ENCODE measurements around the gene FAM217B. TPM values are rescaled to one million over a fixed set of nuclear protein-coding genes. Genes with fewer than 3 reads are reported as not detected.

FAM217B gene
- total and polyA plus RNA-seq, 2 donors (not counting 3 experiments of a cell fraction or from before 2014, with no cell fraction given) = 2.7 to 8.2 TPM

DNA sequence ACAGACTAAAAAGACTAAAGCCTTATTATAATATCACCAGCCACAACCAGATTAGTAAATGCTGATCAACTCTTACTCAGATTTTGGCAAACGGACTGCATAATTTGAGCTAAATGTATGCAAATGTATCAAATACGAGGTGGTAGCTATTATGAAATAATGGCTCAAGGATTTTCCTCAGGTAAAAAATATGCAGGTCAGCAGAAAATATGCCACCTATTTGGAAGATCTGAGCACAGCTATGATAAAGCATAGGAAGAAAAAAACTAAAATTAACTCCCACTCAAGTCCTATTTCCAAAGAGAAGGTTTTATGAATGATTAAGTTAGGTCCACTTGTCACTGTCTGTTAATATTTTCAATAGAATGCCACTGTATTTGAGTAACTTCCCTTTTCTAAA lies 29.1 kb upstream of the FAM217B start:
- intact Hi-C loops (cut with micrococcal nuclease) (no loop called here), dilution Hi-C loops (cut with MboI; ENCODE audit: extremely low pct_ligation_motif_present, low sequenced_read_pairs) (no loop called here)
- TF ChIP-seq MYC (IDR thresholded peaks at IDR 0.05; ENCODE audit: low read depth, low read length) = no peak
- TF ChIP-seq FOS (IDR thresholded peaks at IDR 0.05; ENCODE audit: borderline replicate concordance, insufficient read depth, low read length) = no peak
- TF ChIP-seq JUN (IDR thresholded peaks at IDR 0.05; ENCODE audit: borderline replicate concordance, insufficient read depth, insufficient read length, low read depth) = no peak
- no peak for TF ChIP-seq POLR2A (IDR thresholded peaks at IDR 0.05; ENCODE audit: low read depth, low read length)
- TF ChIP-seq, protein P1, sequence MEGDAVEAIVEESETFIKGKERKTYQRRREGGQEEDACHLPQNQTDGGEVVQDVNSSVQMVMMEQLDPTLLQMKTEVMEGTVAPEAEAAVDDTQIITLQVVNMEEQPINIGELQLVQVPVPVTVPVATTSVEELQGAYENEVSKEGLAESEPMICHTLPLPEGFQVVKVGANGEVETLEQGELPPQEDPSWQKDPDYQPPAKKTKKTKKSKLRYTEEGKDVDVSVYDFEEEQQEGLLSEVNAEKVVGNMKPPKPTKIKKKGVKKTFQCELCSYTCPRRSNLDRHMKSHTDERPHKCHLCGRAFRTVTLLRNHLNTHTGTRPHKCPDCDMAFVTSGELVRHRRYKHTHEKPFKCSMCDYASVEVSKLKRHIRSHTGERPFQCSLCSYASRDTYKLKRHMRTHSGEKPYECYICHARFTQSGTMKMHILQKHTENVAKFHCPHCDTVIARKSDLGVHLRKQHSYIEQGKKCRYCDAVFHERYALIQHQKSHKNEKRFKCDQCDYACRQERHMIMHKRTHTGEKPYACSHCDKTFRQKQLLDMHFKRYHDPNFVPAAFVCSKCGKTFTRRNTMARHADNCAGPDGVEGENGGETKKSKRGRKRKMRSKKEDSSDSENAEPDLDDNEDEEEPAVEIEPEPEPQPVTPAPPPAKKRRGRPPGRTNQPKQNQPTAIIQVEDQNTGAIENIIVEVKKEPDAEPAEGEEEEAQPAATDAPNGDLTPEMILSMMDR (IDR thresholded peaks at IDR 0.05; ENCODE audit: extremely low read depth in 1 of 2, insufficient read depth in 1 of 2, low read depth in 1 of 2, low read length in 2 of 2) = no peak
- no peaks in the 10 kb centered on the region for H3K36me3 ChIP-seq (ENCODE audit: control insufficient read depth in 2 of 2, extremely low read depth in 1 of 2, insufficient read depth in 2 of 2, low read length in 2 of 2)
- H3K4me2 ChIP-seq (ENCODE audit: insufficient read depth, low read length) = no peak overlapping the region
- no TSS peak for BruUV-seq (replicated peaks)
- peaks cover 0 to 2% of the 10 kb centered on the region in 2 experiments for H3K27me3 ChIP-seq (ENCODE audit: control insufficient read depth in 2 of 2, insufficient read depth in 2 of 2, low read length in 2 of 2)
- no peak overlapping the region for H3K9ac ChIP-seq (replicated peaks; ENCODE audit: extremely low read depth, insufficient read depth, low read length)
- CTCF ChIA-PET = interaction anchor here (1.1 kb wide), 1 partner anchor 23 kb away, joined by 3 read pairs; the partner anchor contains the start of gene SYCP2
- no peaks in the 10 kb centered on the region for H3K4me1 ChIP-seq (ENCODE audit: control insufficient read depth, extremely low read depth, insufficient read depth, low read length)
- H3K9me3 ChIP-seq (replicated peaks; ENCODE audit: control insufficient read depth, insufficient read depth, low read length) = no peaks in the 10 kb centered on the region
- no peak overlapping the region for H3K27ac ChIP-seq (ENCODE audit: insufficient read depth, low read depth, low read length)
- no peak overlapping the region for H2AFZ ChIP-seq (ENCODE audit: low read depth, low read length)
- no peaks in the 10 kb centered on the region for H4K20me1 ChIP-seq (replicated peaks; ENCODE audit: control insufficient read depth, extremely low read depth, insufficient read depth, low read length)
- no peak overlapping the region for H3K4me3 ChIP-seq (replicated peaks in 1 of 3; ENCODE audit: insufficient read depth in 1 of 3, low read depth in 1 of 3, low read length in 3 of 3)
- DNase-seq (ENCODE audit: low read depth, low spot score) (no peak), FAIRE-seq (no peak)
- POLR2A ChIA-PET = no interaction called here
- H3K9me1 ChIP-seq (replicated peaks; ENCODE audit: control insufficient read depth, extremely low read depth, insufficient read depth, low read length) = no peaks in the 10 kb centered on the region
- H3K79me2 ChIP-seq (ENCODE audit: control insufficient read depth, insufficient read depth, low read length) = no peaks in the 10 kb centered on the region

DNA sequence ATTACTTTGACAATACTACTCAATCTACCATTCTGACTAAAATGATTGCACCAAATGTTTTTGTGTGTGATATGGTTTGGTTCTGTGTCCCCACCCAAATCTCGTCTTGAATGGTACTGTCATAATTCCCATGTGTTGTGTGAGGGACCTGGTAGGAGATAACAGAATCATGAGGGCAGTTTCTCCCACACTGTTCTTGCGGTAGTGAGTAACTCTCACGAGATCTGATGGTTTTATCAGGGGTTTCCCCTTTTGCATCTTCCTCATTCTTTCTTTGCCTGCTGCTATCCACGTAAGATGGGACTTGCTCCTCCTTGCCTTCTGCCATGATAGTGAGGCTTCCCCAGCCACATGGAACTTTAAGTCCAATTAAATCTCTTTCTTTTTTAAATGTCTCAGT lies 27.6 kb upstream of the FAM217B start:
- Histone ChIP-seq H3K27me3 (ENCODE audit: control insufficient read depth in 2 of 2, insufficient read depth in 2 of 2, low read length in 2 of 2) (peaks cover 0 to 2% of the 10 kb centered on the region in 2 experiments), H4K20me1 (replicated peaks; ENCODE audit: control insufficient read depth, extremely low read depth, insufficient read depth, low read length) (no peaks in the 10 kb centered on the region), H3K9ac (replicated peaks; ENCODE audit: extremely low read depth, insufficient read depth, low read length) (no peak overlapping the region), H2AFZ (ENCODE audit: low read depth, low read length) (no peak overlapping the region), H3K4me2 (ENCODE audit: insufficient read depth, low read length) (no peak overlapping the region), H3K9me3 (replicated peaks; ENCODE audit: control insufficient read depth, insufficient read depth, low read length) (no peaks in the 10 kb centered on the region), H3K79me2 (ENCODE audit: control insufficient read depth, insufficient read depth, low read length) (no peaks in the 10 kb centered on the region), H3K4me3 (replicated peaks in 1 of 3; ENCODE audit: insufficient read depth in 1 of 3, low read depth in 1 of 3, low read length in 3 of 3) (no peak overlapping the region), H3K27ac (ENCODE audit: insufficient read depth, low read depth, low read length) (no peak overlapping the region), H3K4me1 (ENCODE audit: control insufficient read depth, extremely low read depth, insufficient read depth, low read length) (no peaks in the 10 kb centered on the region), H3K36me3 (ENCODE audit: control insufficient read depth in 2 of 2, extremely low read depth in 1 of 2, insufficient read depth in 2 of 2, low read length in 2 of 2) (no peaks in the 10 kb centered on the region), H3K9me1 (replicated peaks; ENCODE audit: control insufficient read depth, extremely low read depth, insufficient read depth, low read length) (no peaks in the 10 kb centered on the region)
- no TSS peak for BruUV-seq (replicated peaks)
- FAIRE-seq (no peak), DNase-seq (ENCODE audit: low read depth, low spot score) (no peak)
- CTCF ChIA-PET = no interaction called here
- no peak for TF ChIP-seq MYC (IDR thresholded peaks at IDR 0.05; ENCODE audit: low read depth, low read length)
- TF ChIP-seq JUN (IDR thresholded peaks at IDR 0.05; ENCODE audit: borderline replicate concordance, insufficient read depth, insufficient read length, low read depth) = no peak
- TF ChIP-seq FOS (IDR thresholded peaks at IDR 0.05; ENCODE audit: borderline replicate concordance, insufficient read depth, low read length) = no peak
- TF ChIP-seq POLR2AphosphoS5 (IDR thresholded peaks at IDR 0.05; ENCODE audit: insufficient read depth, low read depth, low read length) = no peak
- TF ChIP-seq, protein P1 (IDR thresholded peaks at IDR 0.05; ENCODE audit: extremely low read depth in 1 of 2, insufficient read depth in 1 of 2, low read depth in 1 of 2, low read length in 2 of 2) = no peak
- TF ChIP-seq, protein P2, sequence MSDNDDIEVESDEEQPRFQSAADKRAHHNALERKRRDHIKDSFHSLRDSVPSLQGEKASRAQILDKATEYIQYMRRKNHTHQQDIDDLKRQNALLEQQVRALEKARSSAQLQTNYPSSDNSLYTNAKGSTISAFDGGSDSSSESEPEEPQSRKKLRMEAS (IDR thresholded peaks at IDR 0.05; ENCODE audit: insufficient read depth, insufficient read length) = no peak
- no peak for TF ChIP-seq EZH2 (IDR thresholded peaks at IDR 0.05; ENCODE audit: borderline replicate concordance, low read depth, low read length, severe bottlenecking)
- no peak for TF ChIP-seq GATA2 (IDR thresholded peaks at IDR 0.05; ENCODE audit: insufficient read depth, insufficient read length, low read depth, low read length)
- no peak for TF ChIP-seq POLR2A (IDR thresholded peaks at IDR 0.05; ENCODE audit: low read depth, low read length)
- intact Hi-C loops (cut with micrococcal nuclease) (no loop called here), dilution Hi-C loops (cut with MboI; ENCODE audit: extremely low pct_ligation_motif_present, low sequenced_read_pairs) (no loop called here)
- POLR2A ChIA-PET = interaction anchor here (0.6 kb wide), 1 partner anchor 41 kb away, joined by 3 read pairs; no protein-coding TSS in a partner anchor

Data from endothelial cell of umbilical vein (primary cell).